Esophagus muscularis mucosa (tissue), 4 donors: ENCODE measurements around the gene CNGA3. TPM values are rescaled to one million over a fixed set of nuclear protein-coding genes. Genes with fewer than 3 reads are reported as not detected.

Source experiments
- DNase-seq: peaks from one replicate; pipeline ENCODE4 v3.0.0-alpha.2; 2017; ENCODE audit errors: extremely low spot score
- H3K27ac ChIP-seq, 4 donors: fragments of 200-600 bp; sonication (generic); replicated peaks in 1 of 4; 1 replicate in 3 of 4; 2 replicates in 1 of 4; pipeline ENCODE4 v1.5.1; 2016 to 2019; ENCODE audit warnings: mild to moderate bottlenecking in 1 of 4
- H3K27me3 ChIP-seq, 4 donors: fragments of 200-600 bp; sonication (generic); one replicate each; pipeline versions ENCODE4 v1.5.1 to v1.6.0; 2016 to 2019
- H3K36me3 ChIP-seq, 4 donors: fragments of 200-600 bp; sonication (generic); one replicate each; pipeline ENCODE4 v1.5.1; 2016 to 2019
- H3K4me1 ChIP-seq, 4 donors: fragments of 200-600 bp; sonication (generic); one replicate each; pipeline ENCODE4 v1.5.1; 2016 to 2019
- H3K4me3 ChIP-seq, 4 donors: fragments of 200-600 bp; sonication (generic); 1 replicate in 2 of 4; 2 replicates in 2 of 4; pipeline ENCODE4 v1.5.1; 2016 to 2019; ENCODE audit warnings: mild to moderate bottlenecking in 4 of 4, moderate library complexity in 1 of 4
- H3K9me3 ChIP-seq, 4 donors: fragments of 200-600 bp; sonication (generic); 1 replicate in 3 of 4; 2 replicates in 1 of 4; pipeline ENCODE4 v1.5.1; 2016 to 2019
- CTCF ChIP-seq, 3 experiments: fragments of 200-600 bp in 2 of 3; fragments of 450-650 bp in 1 of 3; sonication (generic) in 2 of 3; IDR thresholded peaks; one replicate each; pipeline ENCODE4 v1.5.1; 2017 to 2019; ENCODE audit warnings: antibody characterized with exemption in 3 of 3, mild to moderate bottlenecking in 2 of 3, moderate library complexity in 1 of 3
- EP300 ChIP-seq: sonication (generic); formaldehyde crosslinking; IDR thresholded peaks from one replicate; pipeline ENCODE4 v1.6.1; 2017; ENCODE audit warnings: antibody characterized with exemption
- POLR2A ChIP-seq: fragments of 450-650 bp; IDR thresholded peaks from one replicate; pipeline ENCODE4 v1.6.1; 2017; ENCODE audit warnings: antibody characterized with exemption, moderate library complexity, mild to moderate bottlenecking, low read depth
- POLR2AphosphoS5 ChIP-seq, 2 donors: sonication (generic); formaldehyde crosslinking; IDR thresholded peaks; one replicate each; pipeline ENCODE4 v1.6.1; 2017; ENCODE audit warnings: antibody characterized with exemption in 2 of 2
- WGBS: methylation state at CpG from one replicate; pipeline ENCODE4 v1.1.5; 2018; 5-methylcytosine and 5-hydroxymethylcytosine counted together
- intact Hi-C: fragments of 100-400 bp; cut with DNase I; formaldehyde crosslinking; loops from one replicate; pipeline ENCODE4 v1.15.1; 2023
- total RNA-seq, 4 donors: library from RNA; depleted of rRNA; stranded (reverse); fragments of >200 nt; gene quantifications; one replicate each; pipeline versions ENCODE4 v1.1.0 to v1.2.1, GENCODE V29; 2016

The CNGA3 gene
- total RNA-seq, 4 donors from 2014 or later = 2.5 to 13.7 (median 6.6) TPM

GRCh38 chr2:98445177-98445682 is 99.0 kb downstream of the CNGA3 start:
- intact Hi-C loops = loop anchor here (10.0 kb wide), 2 partner anchors 120 to 160 kb away; partner anchors contain the start of genes COA5 and UNC50
- H3K4me1 ChIP-seq = peaks cover 12 to 49% (median 34%) of the 10 kb centered on the region in 4 donors
- no peaks in the 10 kb centered on the region for H3K27me3 ChIP-seq
- no peak for DNase-seq
- H3K27ac ChIP-seq = peak overlapping the region; percentile 82 to 88 (median 83)
- no peaks in the 10 kb centered on the region for H3K9me3 ChIP-seq
- WGBS = 0% methylated on average over 25 of the region's 34 CpGs
- no peaks in the 10 kb centered on the region for H3K36me3 ChIP-seq
- peak overlapping the region; percentile 63 to 91 (median 83) for H3K4me3 ChIP-seq
- TF ChIP-seq EP300 = no peak

- no peak for DNase-seq
- 39% methylated on average over 19 of the region's 19 CpGs for WGBS
- no peaks in the 10 kb centered on the region for H3K36me3 ChIP-seq
- TF ChIP-seq CTCF (IDR thresholded peaks at IDR 0.05) (no peak), EP300 (no peak), POLR2A (no peak), POLR2AphosphoS5 (IDR thresholded peaks at IDR 0.05) (no peak)
- intact Hi-C loops = loop anchor here (10.0 kb wide), 2 partner anchors 119 to 159 kb away; partner anchors contain the start of genes COA5 and UNC50
- H3K27ac ChIP-seq = peak overlapping the region; percentile 82 to 88 (median 83)
- H3K4me3 ChIP-seq = peak overlapping the region; percentile 63 to 91 (median 83)
- H3K9me3 ChIP-seq = no peaks in the 10 kb centered on the region
- H3K4me1 ChIP-seq = peaks cover 14 to 56% (median 41%) of the 10 kb centered on the region in 4 donors
- no peaks in the 10 kb centered on the region for H3K27me3 ChIP-seq
Measured at GRCh38 chr2:98445683-98446581, 99.7 kb downstream of the CNGA3 start.

- Histone ChIP-seq H3K9me3 (no peaks in the 10 kb centered on the region), H3K4me1 (peaks cover 21 to 66% (median 49%) of the 10 kb centered on the region in 4 donors), H3K27me3 (no peaks in the 10 kb centered on the region), H3K4me3 (no peak overlapping the region), H3K27ac (peak overlapping the region in 1 of 4 donors; percentile 82), H3K36me3 (no peaks in the 10 kb centered on the region)
- DNase-seq = no peak
- 66% methylated on average over 6 of the region's 6 CpGs for WGBS
- intact Hi-C loops = loop anchor here (10.0 kb wide), 2 partner anchors 118 to 158 kb away; partner anchors contain the start of genes COA5 and UNC50
- TF ChIP-seq EP300 (no peak), CTCF (IDR thresholded peaks at IDR 0.05) (no peak), POLR2A (no peak), POLR2AphosphoS5 (IDR thresholded peaks at IDR 0.05) (no peak)
Measured at GRCh38 chr2:98446850-98447249, 100.6 kb downstream of the CNGA3 start.

Other genes with a start within 250 kb of the CNGA3 start
- 10 to 100 TPM; 30.7 to 58.9 (median 39.4) TPM for gene INPP4A, start 98.4 kb downstream of the CNGA3 start, total RNA-seq